GF-D8 (cell line): ENCODE measurements around the gene CCSER1.
"Not testable (repeated sequence)": the region's sequence is repeated elsewhere in the genome, so short reads cannot be mapped to it uniquely, and the experiment has no call there.

ENCODE experiments used
- DNase-seq: peaks from one replicate; lab custom pipeline; 2025; lab: John Stamatoyannopoulos, UW

The CCSER1 gene

GRCh38 chr4:90715242-90715641 lies 588.0 kb downstream of the CCSER1 start:
- DNase-seq: no peak

GRCh38 chr4:90718931-90719330 lies 591.7 kb downstream of the CCSER1 start:
- DNase-seq: no peak

GRCh38 chr4:90727938-90728337 lies 600.7 kb downstream of the CCSER1 start:
- DNase-seq: no peak

GRCh38 chr4:90730752-90731151 lies 603.6 kb downstream of the CCSER1 start:
- no peak for DNase-seq

GRCh38 chr4:90733211-90733610 lies 606.0 kb downstream of the CCSER1 start:
- no peak for DNase-seq

- DNase-seq: no peak
These were observed 618.0 kb downstream of the CCSER1 start for GRCh38 chr4:90745176-90745575.

GRCh38 chr4:90753068-90753467 lies 625.9 kb downstream of the CCSER1 start:
- DNase-seq: no peak

GRCh38 chr4:90757534-90758060 lies 630.4 kb downstream of the CCSER1 start:
- no peak for DNase-seq

GRCh38 chr4:90760059-90760458 lies 632.9 kb downstream of the CCSER1 start:
- DNase-seq: no peak

GRCh38 chr4:90766837-90767236 lies 639.6 kb downstream of the CCSER1 start:
- DNase-seq: no peak

GRCh38 chr4:90769251-90769650 lies 642.1 kb downstream of the CCSER1 start:
- DNase-seq: no peak

GRCh38 chr4:90780193-90780592 lies 653.0 kb downstream of the CCSER1 start:
- no peak for DNase-seq

GRCh38 chr4:90786602-90787001 lies 659.4 kb downstream of the CCSER1 start:
- no peak for DNase-seq

GRCh38 chr4:90792696-90793095 lies 665.5 kb downstream of the CCSER1 start:
- DNase-seq: no peak

GRCh38 chr4:90798948-90799347 lies 671.8 kb downstream of the CCSER1 start:
- no peak for DNase-seq

- no peak for DNase-seq
These were observed 672.7 kb downstream of the CCSER1 start for GRCh38 chr4:90799895-90800294.

- no peak for DNase-seq
These were observed 688.4 kb downstream of the CCSER1 start for GRCh38 chr4:90815569-90815968.

- DNase-seq: no peak
These were observed 689.6 kb downstream of the CCSER1 start for GRCh38 chr4:90816754-90817153.

GRCh38 chr4:90824266-90825150 lies 697.3 kb downstream of the CCSER1 start:
- no peak for DNase-seq

- no peak for DNase-seq
These were observed 698.7 kb downstream of the CCSER1 start for GRCh38 chr4:90825849-90826248.

GRCh38 chr4:90833706-90834105 lies 706.5 kb downstream of the CCSER1 start:
- no peak for DNase-seq

- DNase-seq: no peak
These were observed 710.0 kb downstream of the CCSER1 start for GRCh38 chr4:90837241-90837640.

GRCh38 chr4:90838859-90839258 lies 711.7 kb downstream of the CCSER1 start:
- DNase-seq: not testable (repeated sequence)

GRCh38 chr4:90840291-90840690 lies 713.1 kb downstream of the CCSER1 start:
- DNase-seq: no peak
